H54 (cell line): ENCODE measurements around the gene MACROD2.

Experiments used
- DNase-seq: peaks from one replicate; pipeline ENCODE4 v3.0.0; 2011; ENCODE audit warnings: low spot score, mixed read lengths; ENCODE audit not compliant: insufficient read length
- FAIRE-seq: peaks from 3 replicates; lab custom pipeline; 2011; peaks lifted over from hg19 to GRCh38; lab: Jason Lieb, UNC
- POLR2A ChIP-seq: IDR thresholded peaks from 2 replicates; pipeline ENCODE4 v1.6.1; 2011; ENCODE audit warnings: low read depth, mild to moderate bottlenecking, low read length

MACROD2 gene

GRCh38 chr20:16051968-16052367, 2056.7 kb downstream of the MACROD2 start:
- no peak for FAIRE-seq
- TF ChIP-seq POLR2A = no peak
- DNase-seq = no peak

GRCh38 chr20:16052456-16052855, 2057.1 kb downstream of the MACROD2 start:
- FAIRE-seq = no peak
- no peak for DNase-seq
- TF ChIP-seq POLR2A = no peak

GRCh38 chr20:16054985-16055384, 2059.7 kb downstream of the MACROD2 start:
- TF ChIP-seq POLR2A = no peak
- no peak for FAIRE-seq
- no peak for DNase-seq

GRCh38 chr20:16057651-16058050, 2062.3 kb downstream of the MACROD2 start:
- TF ChIP-seq POLR2A = no peak
- DNase-seq (no peak), FAIRE-seq (no peak)

- TF ChIP-seq POLR2A = no peak
- no peak for FAIRE-seq
- DNase-seq = no peak
These were observed 2063.0 kb downstream of the MACROD2 start for GRCh38 chr20:16058268-16058667.

- FAIRE-seq (no peak), DNase-seq (no peak)
- no peak for TF ChIP-seq POLR2A
These were observed 2064.5 kb downstream of the MACROD2 start for GRCh38 chr20:16059841-16060240.

GRCh38 chr20:16061351-16061750, 2066.0 kb downstream of the MACROD2 start:
- TF ChIP-seq POLR2A = no peak
- FAIRE-seq (no peak), DNase-seq (no peak)

GRCh38 chr20:16062661-16063581, 2067.6 kb downstream of the MACROD2 start:
- FAIRE-seq = no peak
- DNase-seq = no peak
- TF ChIP-seq POLR2A = no peak

- TF ChIP-seq POLR2A = no peak
- FAIRE-seq = no peak
These were observed 2068.6 kb downstream of the MACROD2 start for GRCh38 chr20:16063881-16064280.

GRCh38 chr20:16064989-16065707, 2069.8 kb downstream of the MACROD2 start:
- DNase-seq = no peak
- no peak for TF ChIP-seq POLR2A
- no peak for FAIRE-seq

More at GRCh38 chr20:16063881-16064280, 2068.6 kb downstream of the MACROD2 start:
- DNase-seq = no peak

GRCh38 chr20:16066571-16066970, 2071.3 kb downstream of the MACROD2 start:
- FAIRE-seq (no peak), DNase-seq (no peak)
- no peak for TF ChIP-seq POLR2A

- FAIRE-seq (no peak), DNase-seq (no peak)
- no peak for TF ChIP-seq POLR2A
These were observed 2074.2 kb downstream of the MACROD2 start for GRCh38 chr20:16069389-16070010.

GRCh38 chr20:16072220-16072619, 2076.9 kb downstream of the MACROD2 start:
- DNase-seq (no peak), FAIRE-seq (no peak)
- TF ChIP-seq POLR2A = no peak
